Vagina (tissue), 2 donors: ENCODE data around the gene ZNF117.

Experiments used
- POLR2A ChIP-seq, 2 donors: fragments of 450-650 bp; IDR thresholded peaks; one replicate each; pipeline ENCODE4 v1.6.1; 2017; ENCODE audit warnings: antibody characterized with exemption in 2 of 2, mild to moderate bottlenecking in 2 of 2, moderate library complexity in 2 of 2
- POLR2AphosphoS5 ChIP-seq, 2 donors: sonication (generic); formaldehyde crosslinking; IDR thresholded peaks; one replicate each; pipeline ENCODE4 v1.9.0; 2017; ENCODE audit warnings: antibody characterized with exemption in 2 of 2, mild to moderate bottlenecking in 2 of 2, low read depth in 1 of 2; ENCODE audit not compliant: insufficient read depth in 1 of 2
- TF ChIP-seq, protein P1 (sequence below), 3 experiments: fragments of 450-650 bp in 2 of 3; fragments of 200-600 bp in 1 of 3; sonication (generic) in 1 of 3; IDR thresholded peaks; one replicate each; pipeline ENCODE4 v1.5.1; 2017 to 2019; ENCODE audit warnings: antibody characterized with exemption in 3 of 3, mild to moderate bottlenecking in 2 of 3, moderate library complexity in 2 of 3

DNA sequence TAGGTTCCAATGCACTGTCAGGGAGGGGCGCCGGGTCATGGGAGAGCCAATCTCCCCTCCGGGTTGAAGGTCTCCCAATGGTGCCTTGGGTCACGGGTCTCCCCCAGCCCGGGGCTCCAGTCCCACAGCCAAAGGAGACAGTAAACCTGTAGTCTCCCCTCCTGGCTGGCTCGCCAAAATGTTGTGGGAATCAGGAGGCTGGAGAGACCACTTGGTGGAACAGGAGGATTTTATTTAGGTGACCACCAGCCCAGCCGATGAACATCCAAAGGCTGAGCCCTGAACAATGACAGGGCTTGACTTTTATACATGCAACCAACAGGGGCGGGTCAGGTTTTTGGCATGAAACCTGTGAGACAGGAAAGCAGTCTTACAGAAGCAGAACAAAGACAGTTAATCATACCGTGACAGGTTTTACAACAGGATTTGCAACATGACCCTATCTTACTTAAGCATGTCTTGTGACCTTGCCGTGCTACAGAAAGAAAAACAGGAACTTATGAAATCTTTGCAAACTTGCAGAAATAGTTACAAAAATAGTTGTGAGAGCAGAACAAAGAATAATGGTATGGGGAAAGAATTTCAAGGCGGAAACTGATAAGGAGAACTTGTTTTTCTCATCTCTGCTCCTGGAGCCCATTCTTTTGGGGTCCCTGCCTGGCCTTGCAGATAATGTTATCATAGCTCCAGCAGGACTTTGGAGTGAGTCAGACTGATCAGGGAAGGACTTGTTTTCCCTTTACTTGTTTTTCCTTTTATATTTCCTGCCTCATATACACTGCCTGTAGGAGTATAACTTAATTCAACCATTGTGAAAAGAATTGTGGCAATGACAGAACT lies 8.5 kb upstream of the ZNF117 start:
- TF ChIP-seq, protein P1, sequence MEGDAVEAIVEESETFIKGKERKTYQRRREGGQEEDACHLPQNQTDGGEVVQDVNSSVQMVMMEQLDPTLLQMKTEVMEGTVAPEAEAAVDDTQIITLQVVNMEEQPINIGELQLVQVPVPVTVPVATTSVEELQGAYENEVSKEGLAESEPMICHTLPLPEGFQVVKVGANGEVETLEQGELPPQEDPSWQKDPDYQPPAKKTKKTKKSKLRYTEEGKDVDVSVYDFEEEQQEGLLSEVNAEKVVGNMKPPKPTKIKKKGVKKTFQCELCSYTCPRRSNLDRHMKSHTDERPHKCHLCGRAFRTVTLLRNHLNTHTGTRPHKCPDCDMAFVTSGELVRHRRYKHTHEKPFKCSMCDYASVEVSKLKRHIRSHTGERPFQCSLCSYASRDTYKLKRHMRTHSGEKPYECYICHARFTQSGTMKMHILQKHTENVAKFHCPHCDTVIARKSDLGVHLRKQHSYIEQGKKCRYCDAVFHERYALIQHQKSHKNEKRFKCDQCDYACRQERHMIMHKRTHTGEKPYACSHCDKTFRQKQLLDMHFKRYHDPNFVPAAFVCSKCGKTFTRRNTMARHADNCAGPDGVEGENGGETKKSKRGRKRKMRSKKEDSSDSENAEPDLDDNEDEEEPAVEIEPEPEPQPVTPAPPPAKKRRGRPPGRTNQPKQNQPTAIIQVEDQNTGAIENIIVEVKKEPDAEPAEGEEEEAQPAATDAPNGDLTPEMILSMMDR (IDR thresholded peaks at IDR 0.05), result no peak
- TF ChIP-seq POLR2AphosphoS5 (IDR thresholded peaks at IDR 0.05; ENCODE audit: insufficient read depth in 1 of 2, low read depth in 1 of 2) (no peak), POLR2A (IDR thresholded peaks at IDR 0.05) (no peak)
